Measurements from ENCODE around the gene OPCML.

Gene OPCML

DNA sequence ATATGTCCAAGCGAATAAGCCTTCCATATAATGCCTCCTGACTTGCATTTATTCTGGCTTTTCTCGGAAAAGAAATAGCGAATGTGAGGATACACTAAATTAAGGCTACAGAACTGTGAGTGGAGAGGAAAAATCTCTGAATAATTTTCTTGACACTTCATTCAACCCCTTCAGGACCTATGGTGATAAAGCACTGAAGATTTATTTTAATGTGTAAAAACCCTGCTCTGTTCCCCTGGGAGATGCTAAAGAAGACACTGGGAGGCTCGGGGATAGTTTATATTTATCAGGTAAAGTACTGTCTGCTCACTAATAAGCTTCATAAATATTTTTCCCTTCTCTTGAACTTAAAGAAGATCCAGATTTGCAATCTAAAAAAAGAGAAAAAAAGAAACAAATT is 895.8 kb downstream of the OPCML start:
- FAIRE-seq = no peak

DNA sequence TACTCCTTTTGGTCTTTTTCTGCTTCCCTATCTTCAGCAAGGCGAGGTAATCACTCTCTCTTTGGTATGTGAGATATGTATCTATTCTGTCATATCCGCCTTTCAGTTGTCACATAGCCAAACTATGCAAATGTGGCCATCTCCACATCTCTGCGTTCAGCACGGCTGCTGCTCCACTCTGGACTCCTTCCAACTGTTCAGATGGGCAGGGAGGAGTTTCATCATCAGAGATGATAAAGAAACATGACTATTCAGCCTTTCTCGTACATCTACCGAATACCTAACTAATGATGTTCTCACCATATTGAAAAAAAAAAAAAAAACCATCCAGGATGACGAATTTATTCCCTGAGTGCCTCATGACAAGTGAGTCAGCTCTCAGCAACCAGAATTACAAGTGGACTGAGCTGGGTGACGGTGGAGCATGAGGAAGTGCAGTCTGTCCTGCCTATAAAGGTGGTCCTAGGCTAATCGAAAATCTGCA is 899.6 kb downstream of the OPCML start:
- no peak for FAIRE-seq

DNA sequence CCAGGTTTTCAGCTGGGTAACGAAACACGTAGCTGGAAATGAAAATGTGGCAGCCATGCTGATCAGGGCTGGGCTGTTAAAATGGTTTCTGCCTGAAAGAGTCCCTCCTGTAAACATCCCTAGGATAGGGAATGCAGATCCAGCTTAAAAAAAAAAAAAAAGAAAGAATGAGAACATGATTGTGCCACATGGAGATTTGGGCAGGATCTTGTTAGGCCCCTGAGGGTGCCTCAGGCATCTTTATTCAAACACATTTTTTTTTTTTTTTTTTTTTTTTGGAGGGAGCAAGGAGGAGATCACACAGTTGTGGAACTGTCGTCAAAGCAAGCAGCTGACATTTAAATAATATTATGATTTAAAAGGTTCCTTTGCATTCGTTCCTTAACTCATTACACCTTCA is 900.3 kb downstream of the OPCML start:
- FAIRE-seq = no peak

DNA sequence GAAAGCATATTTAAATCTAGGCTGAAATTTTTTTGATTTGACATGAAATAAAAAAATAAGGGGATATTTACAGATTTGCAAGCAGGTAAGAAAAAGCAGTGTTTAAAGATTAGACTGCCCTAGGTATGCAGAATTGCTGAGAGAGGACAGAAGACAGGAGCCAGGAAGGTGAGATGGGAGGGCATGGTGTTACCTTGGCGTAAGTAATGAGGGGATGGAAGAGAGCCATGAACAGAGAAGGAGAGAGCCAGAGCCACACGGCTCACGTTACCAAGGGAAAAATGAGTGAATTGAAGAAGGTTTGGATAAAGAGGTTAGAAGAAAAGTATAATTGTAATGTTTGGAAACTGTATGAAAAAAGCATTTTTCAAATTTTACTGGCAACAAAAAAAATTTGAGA is 904.3 kb downstream of the OPCML start:
- no peak for FAIRE-seq

DNA sequence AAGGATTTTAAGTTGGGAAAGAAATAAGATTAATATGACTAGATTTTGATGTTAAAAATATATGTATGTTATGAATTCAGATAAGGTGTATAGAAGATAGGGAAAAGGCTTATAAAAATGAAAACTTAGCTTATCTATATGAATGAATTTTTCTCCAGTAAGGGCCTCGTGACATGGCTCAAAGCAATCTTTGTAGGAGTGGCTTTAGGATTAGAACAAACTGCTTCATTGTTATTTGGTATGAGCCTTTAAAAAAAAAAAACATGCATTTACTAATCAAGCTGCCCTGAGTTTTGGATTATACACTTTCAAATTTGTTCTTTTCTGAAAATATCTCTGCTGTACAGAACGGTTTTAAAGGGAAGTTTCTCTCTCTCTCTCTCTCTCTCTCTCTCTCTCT is 905.9 kb downstream of the OPCML start:
- FAIRE-seq = no peak

DNA sequence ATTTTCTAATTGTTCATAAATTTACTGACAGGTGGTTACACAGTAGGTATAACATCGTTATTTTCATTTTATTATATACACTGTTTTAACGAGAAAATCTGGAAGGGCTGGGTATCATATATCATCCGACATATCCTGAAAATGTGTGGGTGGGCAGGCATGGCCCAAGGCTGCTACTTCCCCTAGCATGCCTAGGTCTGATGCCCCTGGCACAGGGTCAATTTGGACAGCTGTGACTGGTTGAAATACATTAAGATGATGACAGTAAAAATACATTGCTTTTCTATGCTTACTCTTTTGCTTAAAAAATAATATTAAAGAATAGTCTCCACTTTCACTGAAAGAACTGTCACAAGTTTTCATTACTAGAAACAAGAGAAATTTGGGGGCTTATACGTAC is 908.8 kb downstream of the OPCML start:
- no peak for FAIRE-seq

DNA sequence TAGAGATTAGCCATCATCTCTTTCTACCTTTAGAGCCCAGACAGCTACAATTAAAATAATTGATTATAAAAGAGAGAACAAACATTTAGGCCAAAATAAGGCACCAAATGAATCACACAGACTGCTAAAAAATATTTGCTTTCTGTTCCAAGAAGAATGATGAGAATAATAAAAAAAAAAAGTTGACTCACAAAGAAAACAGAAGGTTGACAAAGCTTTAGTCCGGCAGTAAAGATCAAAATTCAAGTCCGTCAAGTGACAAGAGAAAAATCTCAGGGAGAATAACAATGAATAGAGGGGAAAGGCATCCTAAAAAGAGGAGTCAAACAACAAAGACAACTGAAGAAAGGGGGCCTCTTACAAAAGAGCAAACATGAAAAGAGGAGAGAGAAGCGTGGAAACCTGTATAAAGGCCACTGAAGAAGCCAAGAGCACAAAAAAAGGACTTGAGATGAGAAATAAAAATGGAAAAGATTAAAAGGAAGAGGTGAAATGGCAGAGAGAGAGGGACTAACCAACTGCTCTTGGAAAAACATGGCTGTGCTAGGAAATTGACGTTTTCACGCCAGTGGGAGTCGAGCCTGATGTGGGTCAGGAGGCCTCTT is 910.2 kb downstream of the OPCML start:
- no peak for FAIRE-seq

DNA sequence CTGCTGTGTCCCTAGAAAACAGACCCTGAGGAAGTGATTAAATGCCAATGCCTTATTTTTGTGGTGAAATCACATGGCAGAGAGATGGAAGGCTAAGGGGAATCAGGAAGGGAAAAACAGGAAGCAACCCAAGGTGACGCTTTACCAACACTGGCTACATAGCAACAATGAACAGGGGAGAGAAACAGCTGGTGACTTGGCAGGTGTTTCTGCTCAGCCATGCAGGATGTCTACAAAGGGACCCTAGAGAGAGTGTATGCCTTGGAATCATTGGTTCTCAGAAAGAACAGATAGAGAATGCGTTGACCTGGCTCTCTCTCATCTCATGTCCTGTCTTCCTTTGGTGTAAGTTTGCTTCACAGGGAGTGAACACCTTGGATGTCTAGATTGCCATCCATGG is 911.9 kb downstream of the OPCML start:
- no peak for FAIRE-seq

DNA sequence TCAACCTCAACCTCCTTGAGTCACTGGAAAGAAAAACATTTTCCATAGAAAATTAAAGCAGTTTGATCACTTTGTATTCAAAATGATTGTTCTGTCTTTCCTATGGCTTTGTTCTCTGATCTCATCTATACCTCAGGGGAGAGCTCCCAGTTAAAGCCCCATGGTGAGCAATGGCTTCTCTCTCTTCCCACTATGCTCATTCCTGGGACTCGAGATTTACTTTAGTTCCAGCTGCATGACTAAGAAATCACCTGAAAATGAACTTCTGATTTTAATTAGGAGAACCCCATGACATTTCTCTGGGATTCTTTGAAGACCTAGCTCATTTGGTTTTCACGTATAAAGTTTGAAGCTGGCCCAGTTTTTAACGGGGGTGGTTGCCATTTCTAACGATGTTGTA is 921.5 kb downstream of the OPCML start:
- FAIRE-seq = no peak

DNA sequence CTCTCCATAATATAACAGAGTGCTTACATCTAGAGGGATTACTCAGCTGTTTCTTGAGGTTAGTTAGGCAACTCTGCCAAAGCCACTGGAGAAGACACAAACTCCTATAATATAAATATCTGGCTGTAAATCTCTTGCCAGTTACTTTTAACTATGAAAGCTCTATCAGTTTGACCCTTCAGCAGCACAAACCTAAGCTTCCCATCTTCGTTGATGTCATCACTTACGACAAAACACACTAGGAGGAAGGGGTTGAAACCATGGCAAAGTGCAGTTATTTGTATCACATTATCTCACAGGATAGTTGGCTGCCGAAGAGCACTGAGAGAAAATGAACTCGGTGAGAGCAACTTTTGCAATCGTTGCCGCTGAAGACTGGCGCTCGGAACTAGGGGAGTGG is 922.1 kb downstream of the OPCML start:
- no peak for FAIRE-seq

DNA sequence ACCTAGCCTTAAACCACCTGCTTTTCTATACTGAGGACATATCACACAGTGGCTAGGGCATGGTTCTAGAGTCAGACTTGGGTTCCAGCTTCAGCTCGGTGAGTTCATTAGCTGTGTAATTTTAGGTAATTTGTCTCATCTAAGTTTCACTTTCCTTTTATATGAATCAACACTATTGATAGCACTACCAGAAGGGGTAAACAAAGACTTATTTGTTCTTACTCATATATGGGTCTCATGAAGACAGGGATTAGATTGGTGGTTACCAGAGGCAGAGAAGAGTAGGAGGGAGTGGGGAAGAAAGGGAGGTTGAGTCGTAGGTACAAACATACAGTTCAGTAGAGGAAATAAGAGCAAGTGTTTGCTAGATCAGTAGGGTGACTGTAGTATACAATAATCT is 924.7 kb downstream of the OPCML start:
- no peak for FAIRE-seq

DNA sequence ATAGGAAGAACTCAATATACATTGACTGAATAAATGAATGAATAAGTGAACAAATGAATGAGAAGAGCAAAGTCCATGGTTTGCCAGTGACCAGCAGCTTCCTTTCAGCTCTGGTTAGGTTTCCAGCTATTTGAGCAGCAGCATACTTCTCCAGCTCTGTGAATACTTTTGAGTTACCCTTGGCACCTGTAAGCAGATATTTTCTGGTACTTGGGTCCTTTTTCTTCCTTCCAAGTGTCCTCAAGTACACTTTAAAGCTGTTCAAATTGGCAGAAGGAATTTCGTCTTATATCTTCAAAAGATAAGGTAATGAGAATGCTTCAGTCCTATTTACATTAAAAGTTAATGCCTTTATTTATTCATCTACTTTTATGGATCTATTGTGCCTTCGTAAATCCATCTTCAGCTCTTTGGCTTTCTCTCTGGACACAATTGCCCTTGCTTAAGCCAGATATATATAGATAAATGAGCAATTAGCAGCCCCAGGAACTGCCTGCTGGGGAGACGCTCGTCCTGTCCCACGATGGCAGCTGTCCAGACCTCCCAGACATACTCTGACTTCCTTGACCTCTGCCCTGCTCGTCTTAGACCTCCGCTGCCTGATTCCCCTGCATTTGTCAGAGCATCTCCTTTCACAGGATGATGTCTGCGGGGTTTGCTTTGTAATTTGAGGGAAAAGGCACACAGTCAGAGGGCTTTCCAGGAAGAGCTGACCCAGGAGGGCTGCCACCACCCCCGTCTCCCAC is 926.3 kb downstream of the OPCML start:
- no peak for FAIRE-seq

DNA sequence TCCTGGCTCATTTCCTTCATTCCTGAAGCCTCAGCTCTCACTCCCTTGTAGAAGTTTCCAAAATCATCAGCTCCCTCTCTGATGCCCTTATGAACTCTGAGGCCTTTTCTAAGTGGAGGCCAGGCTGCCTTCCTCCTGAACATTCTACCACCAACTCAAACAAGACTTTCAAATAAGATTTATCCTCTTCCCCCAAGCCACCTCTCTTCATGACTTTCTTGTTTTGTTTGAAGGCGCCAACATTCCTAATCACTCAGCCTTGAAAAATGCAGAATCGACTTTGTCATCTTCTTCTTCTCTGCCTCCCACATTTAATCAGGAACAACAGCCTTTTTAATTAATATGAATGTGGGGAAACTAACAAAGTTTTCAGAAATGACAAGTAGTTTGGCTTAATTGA is 927.9 kb downstream of the OPCML start:
- FAIRE-seq = no peak

DNA sequence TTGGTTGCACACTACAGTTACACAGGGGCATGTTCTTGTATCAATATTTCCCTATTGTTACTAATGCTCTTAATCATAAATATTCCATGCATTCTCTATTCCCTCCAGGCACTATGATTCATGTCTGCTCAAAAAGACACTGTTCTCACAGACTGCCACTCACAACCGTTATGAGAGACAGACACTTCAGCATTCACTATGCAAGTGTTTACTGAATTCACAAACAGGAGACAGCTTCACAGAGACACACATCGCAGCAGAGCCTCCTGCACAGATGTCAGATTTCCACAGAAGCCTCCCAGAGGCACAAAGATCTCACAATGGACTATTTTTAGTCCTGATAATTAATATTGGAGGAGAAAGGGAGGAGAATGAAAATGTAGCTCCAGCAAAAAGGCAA is 930.4 kb downstream of the OPCML start:
- no peak for FAIRE-seq

DNA sequence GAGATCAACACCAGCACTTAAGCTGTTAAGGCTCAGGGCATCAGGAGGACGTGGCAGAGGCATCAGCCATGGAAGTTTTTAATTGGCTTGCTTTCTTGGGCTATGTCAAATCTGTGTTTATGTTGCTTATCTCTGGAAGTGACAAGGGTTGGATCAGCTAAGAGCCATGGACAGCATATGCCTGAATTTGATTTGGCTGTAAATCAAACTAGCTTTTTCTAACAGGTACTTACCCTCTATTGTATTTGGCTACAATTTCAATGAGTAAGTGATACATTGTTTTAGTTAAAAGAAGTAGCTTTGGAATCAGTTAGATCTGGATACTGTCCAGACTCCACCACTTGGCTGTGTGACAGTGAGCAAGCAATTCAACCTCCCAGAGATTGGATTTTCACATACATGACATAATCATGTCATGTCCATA is 936.6 kb downstream of the OPCML start:
- FAIRE-seq = no peak

DNA sequence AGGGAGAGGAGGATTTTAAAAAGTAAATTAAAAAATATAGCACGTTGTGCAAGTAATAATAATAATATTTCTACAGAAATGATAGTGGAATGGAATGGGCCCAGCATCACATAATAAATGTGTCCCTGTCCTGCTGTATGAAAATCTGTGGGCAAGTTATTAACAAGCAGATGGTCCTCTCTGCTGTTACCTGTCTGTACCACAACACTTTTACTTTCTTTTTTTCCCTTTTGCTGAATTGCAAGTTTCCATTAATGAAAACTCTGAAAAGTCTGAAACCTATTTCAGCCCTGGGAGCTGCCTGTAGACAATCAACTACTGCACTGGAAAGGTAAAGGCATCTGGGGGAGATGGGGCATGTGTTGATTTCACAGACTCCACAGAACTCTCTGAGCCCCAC is 937.1 kb downstream of the OPCML start:
- FAIRE-seq = no peak

DNA sequence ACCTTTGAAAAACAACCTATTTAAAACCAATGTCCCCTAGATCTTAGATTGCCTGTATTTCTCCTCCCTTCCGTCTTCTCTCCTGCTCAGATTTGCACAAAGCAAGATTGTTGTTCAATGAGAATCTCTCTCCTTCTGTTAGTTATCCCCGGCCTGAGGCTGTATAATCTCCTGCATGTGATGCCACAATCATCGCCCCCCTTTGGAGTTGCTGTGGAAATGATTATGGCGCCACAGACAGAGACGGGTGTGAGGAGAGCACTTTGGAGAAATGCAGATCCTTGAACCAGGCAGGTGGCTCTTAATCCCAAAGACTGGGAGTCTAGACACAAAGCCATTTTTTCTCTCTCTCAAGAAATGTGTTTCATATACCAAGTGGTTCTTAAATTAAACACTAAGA is 941.3 kb downstream of the OPCML start:
- FAIRE-seq = no peak

DNA sequence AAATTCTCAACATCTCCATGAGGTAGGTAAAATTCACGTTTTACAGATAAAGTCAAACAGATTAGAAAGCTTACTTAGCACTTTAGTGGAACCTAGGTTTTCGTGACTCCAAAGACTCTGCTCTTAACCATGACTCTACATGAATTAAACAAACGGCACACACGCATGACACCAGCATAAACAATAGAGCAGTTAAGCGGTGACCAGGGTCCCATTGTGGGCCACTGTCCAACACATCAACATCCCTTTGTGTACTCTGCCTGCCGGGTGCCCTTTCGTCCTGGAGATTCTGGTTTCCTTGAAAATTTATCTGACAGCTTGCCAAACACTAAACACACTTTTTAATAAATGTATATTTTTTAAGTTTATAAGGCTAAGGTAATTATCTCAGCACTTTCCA is 941.7 kb downstream of the OPCML start:
- no peak for FAIRE-seq

DNA sequence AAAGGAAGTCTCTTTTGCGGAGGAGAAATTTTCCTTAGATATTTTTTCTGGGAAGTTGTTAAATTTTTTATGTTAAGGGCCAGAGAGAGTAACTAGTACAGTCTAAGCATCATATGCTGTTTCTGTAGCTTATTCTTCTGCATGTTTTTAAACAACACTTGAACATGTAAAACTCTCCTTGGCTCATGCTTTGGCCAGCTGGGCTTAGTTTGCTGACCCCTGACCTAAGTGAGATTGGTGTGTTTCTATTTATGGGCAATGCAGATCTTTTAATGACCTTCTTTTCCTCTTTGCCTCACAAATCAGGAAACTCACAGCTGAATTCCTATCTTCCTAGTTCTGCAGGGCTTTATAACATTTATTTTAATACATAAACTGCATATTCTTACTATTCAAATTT is 942.5 kb downstream of the OPCML start:
- FAIRE-seq = no peak

DNA sequence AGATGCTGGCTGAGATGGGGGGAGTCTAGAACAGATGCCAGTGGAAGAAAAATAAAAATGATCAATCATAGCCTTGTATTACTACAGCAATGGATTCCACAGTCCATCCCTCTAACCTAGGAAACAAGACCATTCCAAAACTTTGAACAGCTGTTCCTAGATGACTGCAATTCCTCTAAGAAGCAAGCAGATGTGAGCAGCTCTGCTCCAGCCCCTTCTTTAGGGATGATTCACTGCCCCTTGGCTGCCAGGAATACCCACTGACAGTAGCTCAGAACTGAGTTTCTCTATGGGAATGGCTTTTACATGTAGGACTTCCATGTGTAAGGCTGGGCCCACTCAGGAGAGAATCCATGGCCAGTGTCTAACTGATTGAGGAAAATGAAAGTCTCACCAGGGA is 943.9 kb downstream of the OPCML start:
- no peak for FAIRE-seq

DNA sequence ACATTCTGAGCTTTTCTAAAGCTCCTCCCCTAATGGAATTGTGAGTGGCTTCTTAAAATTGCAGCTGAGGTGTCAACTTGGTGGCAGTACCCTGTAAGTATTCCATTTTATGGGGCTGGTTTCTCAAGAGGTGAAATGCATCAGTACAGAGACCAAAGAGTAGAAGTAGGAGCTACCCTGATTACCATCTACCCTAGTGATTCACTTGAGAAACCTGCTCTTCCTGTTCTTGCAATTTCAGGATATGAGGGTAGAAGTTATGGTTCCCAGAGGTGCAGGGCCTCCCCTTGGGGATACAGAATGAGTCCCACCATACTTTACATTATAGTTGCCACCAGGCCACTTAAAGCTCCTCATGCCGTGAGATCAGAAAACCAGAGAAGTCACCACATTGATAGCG is 944.6 kb downstream of the OPCML start:
- FAIRE-seq = no peak

DNA sequence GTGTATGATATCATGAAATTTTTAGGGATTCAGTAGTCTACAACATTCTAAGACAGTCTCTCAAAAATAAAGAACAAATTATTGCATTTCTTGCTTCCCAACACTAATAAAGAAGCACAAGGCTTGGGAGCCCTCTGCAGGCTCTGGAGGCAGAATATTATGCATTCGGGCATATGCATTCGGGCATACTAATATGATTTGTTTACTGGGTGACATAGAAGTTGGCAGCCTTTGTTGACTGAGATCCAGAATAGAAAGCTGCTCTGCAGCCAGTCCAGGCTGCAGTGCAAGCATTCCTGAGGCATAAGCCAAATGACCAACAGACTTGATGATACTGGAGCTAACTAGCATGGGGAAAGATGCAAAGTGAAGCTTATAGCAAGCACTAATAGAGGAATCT is 945.5 kb downstream of the OPCML start:
- FAIRE-seq = no peak

DNA sequence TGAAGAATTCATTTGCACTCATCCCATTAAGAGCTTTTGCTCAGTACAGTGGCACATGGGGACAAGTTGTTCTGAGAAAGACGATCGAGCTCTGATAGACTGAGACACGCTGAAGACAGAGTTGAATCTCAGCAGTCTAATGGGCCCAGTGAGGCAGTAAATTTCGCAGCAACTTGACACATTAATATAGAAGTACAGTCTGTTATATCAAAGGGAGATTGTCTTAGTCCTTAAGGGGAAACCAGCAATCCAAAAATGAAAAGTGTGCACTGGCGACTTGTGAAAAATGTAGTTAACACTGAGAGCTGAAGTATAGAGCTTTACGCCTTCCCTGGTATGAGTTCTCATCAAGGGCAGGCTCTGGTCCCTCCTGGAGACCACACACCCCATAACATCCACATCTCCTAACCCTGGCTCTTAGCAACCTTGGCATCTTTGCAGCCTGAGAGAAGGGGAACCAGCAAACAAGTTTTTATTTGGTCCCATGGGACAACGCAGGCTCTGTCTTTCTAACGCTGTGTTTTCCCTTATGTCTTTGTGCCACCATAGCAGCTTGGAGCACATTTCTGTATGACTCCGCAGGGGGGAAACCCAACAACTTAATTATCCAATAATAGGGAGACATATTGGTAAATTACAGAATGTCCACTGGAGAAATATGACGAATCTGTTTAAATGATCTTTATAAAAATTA is 952.5 kb downstream of the OPCML start:
- FAIRE-seq = no peak

DNA sequence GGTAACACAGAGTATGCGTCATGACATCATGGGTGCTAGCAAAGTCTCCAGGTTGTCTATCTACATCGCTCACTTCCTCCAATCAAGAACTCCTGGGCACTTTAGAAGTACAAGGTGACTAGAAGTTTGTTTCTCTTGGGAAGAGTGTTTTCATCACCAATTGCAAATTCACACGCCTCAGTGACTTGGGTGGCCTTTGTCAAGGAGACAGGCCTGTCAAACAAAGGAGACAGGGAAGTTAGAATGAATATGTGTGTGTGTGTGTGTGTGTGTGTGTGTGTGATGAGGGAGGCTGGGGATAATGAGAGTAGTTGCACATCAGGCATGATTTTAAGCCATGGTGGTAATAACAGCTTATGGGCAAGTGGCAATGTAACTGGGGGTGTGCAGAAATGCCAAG is 953.2 kb downstream of the OPCML start:
- no peak for FAIRE-seq

Data from TTC549 (cell line).